SK-N-SH treated with all-trans-retinoic acid at 6 μM for 48 hours (cell line): ENCODE data around the gene CRIP2.

ENCODE experiments used
- PATZ1 ChIP-seq: fragments of 250-450 bp; sonication (Bioruptor Pico); IDR thresholded peaks from 2 replicates; pipeline ENCODE4 v1.8.0; 2020; ENCODE audit warnings: mild to moderate bottlenecking, moderate library complexity, borderline replicate concordance
- ZNF70 ChIP-seq: fragments of 450-650 bp; formaldehyde crosslinking; IDR thresholded peaks from 2 replicates; pipeline ENCODE4 v1.5.0; 2020; ENCODE audit warnings: mild to moderate bottlenecking, moderate library complexity

- TF ChIP-seq PATZ1, result no peak
- TF ChIP-seq ZNF70 (CRISPR knock-in tag), result no peak
These were observed 1.5 kb upstream of the CRIP2 start for GRCh38 chr14:105473033-105473676.
